Fibroblast of the aortic adventitia (primary cell): Measurements from ENCODE around the gene UMOD. TPM values are rescaled to one million over a fixed set of nuclear protein-coding genes. Genes with fewer than 3 reads are reported as not detected.
"Not testable (repeated sequence)": the region's sequence is repeated elsewhere in the genome, so short reads cannot be mapped to it uniquely, and the experiment has no call there.

Experiments
- DNase-seq: peaks from one replicate; pipeline ENCODE4 v3.0.0-alpha.2; 2010; ENCODE audit warnings: low read depth
- H3K4me3 ChIP-seq: 2 replicates; pipeline ENCODE4 v1.5.1; 2011; ENCODE audit warnings: low read depth, mild to moderate bottlenecking, control low read depth, low read length, moderate library complexity
- CTCF ChIP-seq: IDR thresholded peaks from 2 replicates; pipeline ENCODE4 v1.5.1; 2011; ENCODE audit warnings: mild to moderate bottlenecking, low read length, control low read depth, inconsistent platforms; ENCODE audit not compliant: insufficient read depth
- total RNA-seq: library from RNA; depleted of rRNA; stranded (reverse); fragments of >200 nt; gene quantifications from 2 replicates; pipeline ENCODE4 v1.2.3, GENCODE V29; 2012; ENCODE audit warnings: low replicate concordance

The UMOD gene
- total RNA-seq, 1 donor: not detected

GRCh38 chr16:20325005-20325404 lies 27.5 kb downstream of the UMOD start:
- no peak overlapping the region for H3K4me3 ChIP-seq
- no peak for DNase-seq
- TF ChIP-seq CTCF: no peak

GRCh38 chr16:20323591-20324117 lies 28.9 kb downstream of the UMOD start:
- no peak for TF ChIP-seq CTCF
- DNase-seq: no peak

GRCh38 chr16:20322696-20323095 lies 29.8 kb downstream of the UMOD start:
- no peak for TF ChIP-seq CTCF
- no peak for DNase-seq
- H3K4me3 ChIP-seq: no peak overlapping the region

More at GRCh38 chr16:20323591-20324117, 28.9 kb downstream of the UMOD start:
- no peak overlapping the region for H3K4me3 ChIP-seq

- no peak for DNase-seq
Observed at GRCh38 chr16:20321671-20322070, 30.8 kb downstream of the UMOD start.

GRCh38 chr16:20321051-20321450 lies 31.5 kb downstream of the UMOD start:
- not testable (repeated sequence) for H3K4me3 ChIP-seq, DNase-seq

More at GRCh38 chr16:20321671-20322070, 30.8 kb downstream of the UMOD start:
- no peak overlapping the region for H3K4me3 ChIP-seq
- no peak for TF ChIP-seq CTCF

- no peak for DNase-seq
- H3K4me3 ChIP-seq: no peak overlapping the region
- no peak for TF ChIP-seq CTCF
Observed at GRCh38 chr16:20320592-20320991, 31.9 kb downstream of the UMOD start.

- no peak overlapping the region for H3K4me3 ChIP-seq
- no peak for DNase-seq
- TF ChIP-seq CTCF: no peak
Observed at GRCh38 chr16:20320178-20320577, 32.3 kb downstream of the UMOD start.
